Prostate gland (tissue), 2 donors: Measurements from ENCODE around the gene GMEB1.

Experiments used
- POLR2A ChIP-seq: fragments of 450-650 bp; IDR thresholded peaks from one replicate; pipeline ENCODE4 v1.6.1; 2016; ENCODE audit warnings: antibody characterized with exemption, mild to moderate bottlenecking
- POLR2AphosphoS5 ChIP-seq: sonication (generic); formaldehyde crosslinking; IDR thresholded peaks from one replicate; pipeline ENCODE4 v1.6.1; 2017; ENCODE audit warnings: antibody characterized with exemption
- TF ChIP-seq, protein P1 (sequence below), 4 experiments: fragments of 200-600 bp in 2 of 4; fragments of 450-650 bp in 2 of 4; sonication (generic) in 2 of 4; IDR thresholded peaks; 1 replicate in 3 of 4; 2 replicates in 1 of 4; pipeline ENCODE4 v1.5.1; 2016 to 2019; ENCODE audit warnings: antibody characterized with exemption in 4 of 4, mild to moderate bottlenecking in 2 of 4, moderate library complexity in 2 of 4

GRCh38 chr1:28761189-28761588 lies 92.6 kb downstream of the GMEB1 start:
- TF ChIP-seq, protein P1, sequence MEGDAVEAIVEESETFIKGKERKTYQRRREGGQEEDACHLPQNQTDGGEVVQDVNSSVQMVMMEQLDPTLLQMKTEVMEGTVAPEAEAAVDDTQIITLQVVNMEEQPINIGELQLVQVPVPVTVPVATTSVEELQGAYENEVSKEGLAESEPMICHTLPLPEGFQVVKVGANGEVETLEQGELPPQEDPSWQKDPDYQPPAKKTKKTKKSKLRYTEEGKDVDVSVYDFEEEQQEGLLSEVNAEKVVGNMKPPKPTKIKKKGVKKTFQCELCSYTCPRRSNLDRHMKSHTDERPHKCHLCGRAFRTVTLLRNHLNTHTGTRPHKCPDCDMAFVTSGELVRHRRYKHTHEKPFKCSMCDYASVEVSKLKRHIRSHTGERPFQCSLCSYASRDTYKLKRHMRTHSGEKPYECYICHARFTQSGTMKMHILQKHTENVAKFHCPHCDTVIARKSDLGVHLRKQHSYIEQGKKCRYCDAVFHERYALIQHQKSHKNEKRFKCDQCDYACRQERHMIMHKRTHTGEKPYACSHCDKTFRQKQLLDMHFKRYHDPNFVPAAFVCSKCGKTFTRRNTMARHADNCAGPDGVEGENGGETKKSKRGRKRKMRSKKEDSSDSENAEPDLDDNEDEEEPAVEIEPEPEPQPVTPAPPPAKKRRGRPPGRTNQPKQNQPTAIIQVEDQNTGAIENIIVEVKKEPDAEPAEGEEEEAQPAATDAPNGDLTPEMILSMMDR (IDR thresholded peaks at IDR 0.05), result no peak
- TF ChIP-seq POLR2AphosphoS5, result no peak
- TF ChIP-seq POLR2A, result no peak
